ENCODE measurements around the gene TAS1R3.

TAS1R3 gene

GRCh38 chr1:1371746-1372711 is 40.9 kb downstream of the TAS1R3 start:
- peak; percentile 55 for DNase-seq

GRCh38 chr1:1373051-1373814 is 42.2 kb downstream of the TAS1R3 start:
- no peak for DNase-seq

GRCh38 chr1:1373815-1374588 is 42.9 kb downstream of the TAS1R3 start:
- DNase-seq, result no peak

- no peak for DNase-seq
Observed at GRCh38 chr1:1374589-1374928, 43.5 kb downstream of the TAS1R3 start.

- DNase-seq, result peak; percentile 94
Observed at GRCh38 chr1:1374929-1375662, 44.0 kb downstream of the TAS1R3 start, which contains the start of gene AURKAIP1. AURKAIP1 (minus strand) TSS chr1:1375207; CDS start chr1:1374756, 451 bp downstream.

GRCh38 chr1:1376551-1377226 is 45.6 kb downstream of the TAS1R3 start:
- no peak for DNase-seq

GRCh38 chr1:1377540-1378205 is 46.6 kb downstream of the TAS1R3 start:
- no peak for DNase-seq

- no peak for DNase-seq
Observed at GRCh38 chr1:1380860-1381259, 49.8 kb downstream of the TAS1R3 start.

- no peak for DNase-seq
Observed at GRCh38 chr1:1381294-1381693, 50.2 kb downstream of the TAS1R3 start.

All from NCI-H2081 treated with DMSO at 0.1 percent for 48 hours (cell line).